ENCODE data around the gene OR4N2. TPM values are rescaled to one million over a fixed set of nuclear protein-coding genes. Genes with fewer than 3 reads are reported as not detected.
A peak's percentile ranks its signal among the peaks of the same experiment; 100 is the strongest.
"Not testable (repeated sequence)": the region's sequence is repeated elsewhere in the genome, so short reads cannot be mapped to it uniquely, and the experiment has no call there.

OR4N2 gene, protein sequence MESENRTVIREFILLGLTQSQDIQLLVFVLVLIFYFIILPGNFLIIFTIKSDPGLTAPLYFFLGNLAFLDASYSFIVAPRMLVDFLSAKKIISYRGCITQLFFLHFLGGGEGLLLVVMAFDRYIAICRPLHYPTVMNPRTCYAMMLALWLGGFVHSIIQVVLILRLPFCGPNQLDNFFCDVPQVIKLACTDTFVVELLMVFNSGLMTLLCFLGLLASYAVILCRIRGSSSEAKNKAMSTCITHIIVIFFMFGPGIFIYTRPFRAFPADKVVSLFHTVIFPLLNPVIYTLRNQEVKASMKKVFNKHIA
- total RNA-seq = not detected in 2 replicates

DNA sequence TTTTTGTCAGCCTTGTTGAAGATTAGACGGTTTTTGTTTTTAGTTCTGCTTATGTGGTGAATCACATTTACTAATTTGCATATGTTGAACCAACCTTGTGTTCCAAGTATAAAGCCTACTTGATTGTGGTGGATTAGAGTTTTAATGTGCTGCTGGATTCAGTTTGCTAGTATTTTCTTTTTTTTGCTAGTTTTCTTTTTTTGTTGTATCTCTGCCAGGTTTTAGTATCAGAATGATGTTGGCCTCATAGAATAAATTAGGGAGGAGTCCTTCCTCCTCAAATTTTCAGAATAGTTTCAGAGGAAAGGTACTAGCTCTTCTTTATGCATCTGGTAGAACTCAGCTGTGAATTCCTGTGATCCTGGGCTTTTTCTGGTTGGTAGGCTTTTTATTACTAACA lies at the start of gene OR4N2:
Gene OR4N2, plus strand, starts transcription at position 301 of the 400 bp plus-strand sequence. CDS start 23,679 bp downstream, outside the sequence.
- not testable (repeated sequence) for DNase-seq (ENCODE audit: low read depth); FAIRE-seq; H3K36me3 ChIP-seq (ENCODE audit: control insufficient read depth, insufficient read depth, low read length); H3K27me3 ChIP-seq (ENCODE audit: control insufficient read depth, insufficient read depth, low read length); H3K4me3 ChIP-seq (ENCODE audit: low read depth, low read length)

DNA sequence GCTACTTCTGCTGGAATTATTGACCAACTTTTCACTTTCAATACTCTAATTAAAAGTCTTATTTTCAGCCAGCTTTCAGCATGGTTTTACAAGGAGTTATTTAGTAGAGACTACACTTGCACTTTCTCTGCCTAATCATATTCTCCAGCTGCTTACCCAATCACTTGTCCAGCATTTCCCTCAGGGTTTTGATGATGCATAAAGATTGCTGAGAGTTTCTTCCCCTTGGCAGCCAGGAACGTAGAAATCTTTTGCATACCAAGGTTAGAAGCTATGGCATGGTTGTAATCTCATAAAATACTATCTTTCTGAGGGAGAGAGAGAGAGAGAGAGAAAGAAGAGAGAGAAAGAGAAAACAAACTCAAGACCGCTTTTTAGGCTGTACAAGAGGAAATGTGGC lies 49.4 kb upstream of the OR4N2 start:
- DNase-seq (ENCODE audit: low read depth) = no peak
- Histone ChIP-seq H3K4me3 (ENCODE audit: low read depth, low read length) (no peak overlapping the region), H3K36me3 (ENCODE audit: control insufficient read depth, insufficient read depth, low read length) (no peaks in the 10 kb centered on the region), H3K27me3 (ENCODE audit: control insufficient read depth, insufficient read depth, low read length) (no peaks in the 10 kb centered on the region)
- TF ChIP-seq, protein P1, sequence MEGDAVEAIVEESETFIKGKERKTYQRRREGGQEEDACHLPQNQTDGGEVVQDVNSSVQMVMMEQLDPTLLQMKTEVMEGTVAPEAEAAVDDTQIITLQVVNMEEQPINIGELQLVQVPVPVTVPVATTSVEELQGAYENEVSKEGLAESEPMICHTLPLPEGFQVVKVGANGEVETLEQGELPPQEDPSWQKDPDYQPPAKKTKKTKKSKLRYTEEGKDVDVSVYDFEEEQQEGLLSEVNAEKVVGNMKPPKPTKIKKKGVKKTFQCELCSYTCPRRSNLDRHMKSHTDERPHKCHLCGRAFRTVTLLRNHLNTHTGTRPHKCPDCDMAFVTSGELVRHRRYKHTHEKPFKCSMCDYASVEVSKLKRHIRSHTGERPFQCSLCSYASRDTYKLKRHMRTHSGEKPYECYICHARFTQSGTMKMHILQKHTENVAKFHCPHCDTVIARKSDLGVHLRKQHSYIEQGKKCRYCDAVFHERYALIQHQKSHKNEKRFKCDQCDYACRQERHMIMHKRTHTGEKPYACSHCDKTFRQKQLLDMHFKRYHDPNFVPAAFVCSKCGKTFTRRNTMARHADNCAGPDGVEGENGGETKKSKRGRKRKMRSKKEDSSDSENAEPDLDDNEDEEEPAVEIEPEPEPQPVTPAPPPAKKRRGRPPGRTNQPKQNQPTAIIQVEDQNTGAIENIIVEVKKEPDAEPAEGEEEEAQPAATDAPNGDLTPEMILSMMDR (IDR thresholded peaks at IDR 0.05; ENCODE audit: insufficient read depth, low read length, severe bottlenecking) = no peak
- no peak for FAIRE-seq

DNA sequence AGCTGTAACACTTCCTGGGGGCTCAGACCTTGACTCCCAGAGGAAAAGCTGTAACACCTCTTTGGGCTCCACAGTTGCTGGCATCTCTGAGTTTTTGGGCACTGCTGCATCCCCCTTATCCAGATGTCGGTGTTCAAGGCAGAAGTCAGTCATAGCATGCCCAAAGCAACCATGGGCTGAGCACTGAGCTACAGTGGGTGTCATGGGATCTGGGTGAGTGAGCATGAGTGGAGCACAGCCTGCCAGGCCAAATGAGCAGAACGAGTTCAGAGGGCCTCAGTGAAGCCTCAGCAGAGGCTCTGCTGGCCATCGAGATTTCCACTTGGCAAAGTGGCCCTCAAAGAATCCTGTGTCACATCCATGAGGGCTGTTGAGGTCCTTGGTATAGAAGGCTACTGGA lies 32.1 kb upstream of the OR4N2 start:
- not testable (repeated sequence) for H3K36me3 ChIP-seq (ENCODE audit: control insufficient read depth, insufficient read depth, low read length); DNase-seq (ENCODE audit: low read depth); H3K27me3 ChIP-seq (ENCODE audit: control insufficient read depth, insufficient read depth, low read length); H3K4me3 ChIP-seq (ENCODE audit: low read depth, low read length)
- peak; percentile 96 for FAIRE-seq

DNA sequence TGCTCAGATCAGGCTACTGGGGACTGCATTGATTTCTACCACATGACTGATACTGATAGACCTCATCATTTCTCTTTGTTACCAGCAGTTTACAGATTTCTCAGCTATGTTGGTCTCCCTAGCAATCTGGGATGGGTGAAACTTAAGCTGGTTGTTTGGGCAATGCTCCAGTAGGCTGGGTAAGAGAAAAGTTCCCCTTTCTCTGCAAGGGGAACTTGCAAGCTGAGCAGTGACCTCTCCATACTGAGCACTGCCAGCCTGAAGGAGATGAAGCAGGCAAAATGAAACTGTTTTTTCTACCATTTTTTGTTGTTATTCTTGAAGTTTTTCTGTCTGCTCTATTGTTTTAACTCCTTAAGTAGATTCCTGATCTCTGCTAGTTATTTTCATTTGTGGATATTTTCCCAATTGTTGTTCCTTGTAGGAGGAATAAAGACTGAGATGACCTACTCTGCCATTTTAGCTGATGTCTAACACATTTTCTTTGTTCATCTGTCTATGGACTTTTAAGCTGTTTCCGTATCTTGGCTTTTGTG lies 31.6 kb upstream of the OR4N2 start:
- Histone ChIP-seq H3K27me3 (ENCODE audit: control insufficient read depth, insufficient read depth, low read length) (no peaks in the 10 kb centered on the region), H3K36me3 (ENCODE audit: control insufficient read depth, insufficient read depth, low read length) (no peaks in the 10 kb centered on the region), H3K4me3 (ENCODE audit: low read depth, low read length) (no peak overlapping the region)
- TF ChIP-seq, protein P1 (IDR thresholded peaks at IDR 0.05; ENCODE audit: insufficient read depth, low read length, severe bottlenecking) = no peak
- DNase-seq (ENCODE audit: low read depth) (no peak), FAIRE-seq (no peak)

DNA sequence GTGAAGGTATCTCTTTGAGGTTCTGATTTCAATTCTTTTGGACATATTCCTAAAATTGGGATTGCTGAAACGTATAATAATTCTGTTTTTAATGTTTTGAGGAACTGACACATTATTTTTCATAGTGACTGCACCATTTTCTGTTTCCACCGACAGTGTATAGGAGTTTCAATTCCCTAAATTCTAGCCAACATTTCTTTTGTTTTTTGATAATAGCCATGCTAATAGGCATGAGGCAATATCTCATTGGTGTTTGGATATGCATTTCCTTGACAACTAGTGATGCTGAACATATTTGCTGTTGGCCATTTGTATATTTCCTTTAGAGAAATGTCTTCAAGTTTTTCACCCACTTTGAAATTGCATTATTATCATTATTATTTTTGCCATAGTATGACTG lies 31.1 kb upstream of the OR4N2 start:
- H3K36me3 ChIP-seq (ENCODE audit: control insufficient read depth, insufficient read depth, low read length); DNase-seq (ENCODE audit: low read depth); H3K27me3 ChIP-seq (ENCODE audit: control insufficient read depth, insufficient read depth, low read length); H3K4me3 ChIP-seq (ENCODE audit: low read depth, low read length): not testable (repeated sequence)
- peak; percentile 13 for FAIRE-seq

DNA sequence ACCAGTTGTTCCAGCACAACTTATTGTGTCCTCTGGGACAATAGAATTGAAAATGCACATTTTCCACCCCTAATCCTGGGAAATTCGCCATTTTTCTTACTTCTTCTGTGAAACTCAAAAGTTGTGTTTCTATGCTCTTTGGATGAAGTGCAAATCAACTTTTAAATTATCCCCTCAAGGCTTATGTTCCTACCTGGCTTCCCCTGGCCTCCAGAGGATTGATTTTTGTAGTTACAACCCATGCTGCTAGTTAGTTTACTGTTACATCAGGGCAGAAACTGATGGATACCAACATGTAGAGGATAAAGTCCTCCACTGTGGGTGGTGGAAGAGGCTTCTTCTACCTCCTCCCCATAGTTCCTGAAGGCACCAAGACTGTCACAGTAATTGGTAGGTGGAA lies 30.4 kb upstream of the OR4N2 start, which contains the start of gene OR4M1:
Gene OR4M1, plus strand, starts transcription at position 301 of the 400 bp plus-strand sequence. CDS start 6,819 bp downstream, outside the sequence.
- H3K4me3 ChIP-seq (ENCODE audit: low read depth, low read length); FAIRE-seq; H3K36me3 ChIP-seq (ENCODE audit: control insufficient read depth, insufficient read depth, low read length); H3K27me3 ChIP-seq (ENCODE audit: control insufficient read depth, insufficient read depth, low read length); DNase-seq (ENCODE audit: low read depth): not testable (repeated sequence)

DNA sequence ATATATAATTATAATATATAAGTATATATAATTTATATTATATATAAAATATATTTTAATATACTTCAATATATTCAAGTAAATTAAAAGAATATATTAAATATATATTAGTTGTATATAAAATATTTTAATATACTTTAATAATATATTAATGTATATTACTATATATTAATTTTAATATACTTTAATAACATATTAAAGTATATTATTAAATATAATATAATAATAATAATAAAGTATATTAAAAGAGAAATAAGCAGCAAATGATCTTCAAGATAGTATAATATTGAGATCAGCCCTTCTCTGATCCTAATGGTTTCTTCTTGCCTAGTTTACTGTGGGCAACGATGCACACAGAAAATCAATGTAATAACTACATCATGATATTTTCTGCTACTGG lies 28.0 kb upstream of the OR4N2 start:
- FAIRE-seq (no peak), DNase-seq (ENCODE audit: low read depth) (no peak)
- Histone ChIP-seq H3K36me3 (ENCODE audit: control insufficient read depth, insufficient read depth, low read length) (no peaks in the 10 kb centered on the region), H3K27me3 (ENCODE audit: control insufficient read depth, insufficient read depth, low read length) (no peaks in the 10 kb centered on the region), H3K4me3 (ENCODE audit: low read depth, low read length) (no peak overlapping the region)
- TF ChIP-seq, protein P1 (IDR thresholded peaks at IDR 0.05; ENCODE audit: insufficient read depth, low read length, severe bottlenecking) = no peak

DNA sequence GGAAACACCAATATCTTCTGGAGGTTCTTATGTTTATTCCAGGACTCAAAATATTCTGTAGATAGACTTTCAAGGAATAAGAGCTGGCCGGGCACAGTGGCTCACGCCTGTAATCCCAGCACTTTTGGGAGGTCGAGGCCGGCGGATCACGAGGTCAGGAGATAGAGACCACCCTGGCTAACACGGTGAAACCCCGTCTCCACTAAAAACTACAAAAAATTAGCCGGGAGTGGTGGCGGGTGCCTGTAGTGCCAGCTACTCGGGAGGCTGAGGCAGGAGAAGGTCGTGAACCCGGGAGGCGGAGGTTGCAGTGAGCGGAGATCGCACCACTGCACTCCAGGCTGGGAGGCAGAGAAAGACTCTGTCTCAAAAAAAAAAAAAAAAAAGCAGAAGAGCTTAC lies 17.7 kb upstream of the OR4N2 start:
- not testable (repeated sequence) for H3K4me3 ChIP-seq (ENCODE audit: low read depth, low read length); H3K36me3 ChIP-seq (ENCODE audit: control insufficient read depth, insufficient read depth, low read length); FAIRE-seq; DNase-seq (ENCODE audit: low read depth); H3K27me3 ChIP-seq (ENCODE audit: control insufficient read depth, insufficient read depth, low read length)

DNA sequence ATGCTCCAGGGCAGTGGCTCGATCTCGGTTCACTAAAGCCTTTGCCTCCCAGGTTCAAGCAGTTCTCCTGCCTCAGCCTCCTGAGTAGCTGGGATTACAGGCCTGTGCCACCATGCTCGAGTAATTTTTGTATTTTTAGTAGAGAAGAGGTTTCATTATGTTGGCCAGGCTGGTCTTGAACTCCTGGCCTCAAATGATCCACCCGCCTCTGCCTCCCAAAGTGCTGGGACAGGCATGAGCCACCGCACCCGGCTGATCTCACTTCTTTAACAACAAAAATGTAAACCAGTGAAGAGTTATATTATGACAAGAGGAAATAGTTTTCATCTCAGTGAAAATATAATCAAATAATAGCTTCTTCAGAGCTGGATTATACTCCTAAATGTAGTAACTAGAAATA lies 16.3 kb upstream of the OR4N2 start:
- not testable (repeated sequence) for H3K36me3 ChIP-seq (ENCODE audit: control insufficient read depth, insufficient read depth, low read length); FAIRE-seq; DNase-seq (ENCODE audit: low read depth); H3K4me3 ChIP-seq (ENCODE audit: low read depth, low read length); H3K27me3 ChIP-seq (ENCODE audit: control insufficient read depth, insufficient read depth, low read length)

DNA sequence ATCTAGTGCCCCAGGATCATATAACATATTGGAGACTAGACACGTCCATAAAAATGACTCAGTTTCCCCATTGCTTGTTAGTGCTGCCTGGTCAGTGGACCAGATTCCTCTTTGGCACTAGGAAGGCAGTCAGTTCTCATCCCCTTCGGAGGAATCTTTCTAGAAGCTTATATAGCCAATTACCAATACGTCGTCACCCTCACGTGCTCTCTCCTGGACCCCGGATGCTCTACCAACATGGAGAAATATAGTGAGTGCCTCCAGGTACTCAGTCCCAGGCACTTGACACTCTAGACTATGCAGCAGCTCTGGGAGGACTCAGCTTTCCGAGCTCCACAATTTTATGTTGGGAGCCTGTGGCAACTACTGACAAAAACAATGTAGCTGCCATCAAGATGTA lies 15.4 kb upstream of the OR4N2 start:
- not testable (repeated sequence) for DNase-seq (ENCODE audit: low read depth); H3K27me3 ChIP-seq (ENCODE audit: control insufficient read depth, insufficient read depth, low read length); H3K36me3 ChIP-seq (ENCODE audit: control insufficient read depth, insufficient read depth, low read length); H3K4me3 ChIP-seq (ENCODE audit: low read depth, low read length)
- peak; percentile 95 for FAIRE-seq

DNA sequence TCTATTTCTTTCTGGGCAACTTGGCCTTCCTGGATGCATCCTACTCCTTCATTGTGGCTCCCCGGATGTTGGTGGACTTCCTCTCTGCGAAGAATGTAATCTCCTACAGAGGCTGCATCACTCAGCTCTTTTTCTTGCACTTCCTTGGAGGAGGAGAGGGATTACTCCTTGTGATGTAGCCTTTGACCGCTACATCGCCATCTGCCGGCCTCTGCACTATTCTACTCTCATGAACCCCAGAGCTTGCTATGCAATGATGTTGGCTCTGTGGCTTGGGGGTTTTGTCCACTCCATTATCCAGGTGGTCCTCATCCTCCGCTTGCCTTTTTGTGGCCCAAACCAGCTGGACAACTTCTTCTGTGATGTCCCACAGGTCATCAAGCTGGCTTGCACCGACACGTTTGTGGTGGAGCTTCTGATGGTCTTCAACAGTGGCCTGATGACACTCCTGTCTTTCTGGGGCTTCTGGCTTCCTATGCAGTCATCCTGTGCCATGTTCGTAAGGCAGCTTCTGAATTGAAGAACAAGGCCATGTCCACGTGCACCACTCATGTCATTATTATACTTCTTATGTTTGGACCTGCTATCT lies 7.0 kb upstream of the OR4N2 start:
- not testable (repeated sequence) for H3K4me3 ChIP-seq (ENCODE audit: low read depth, low read length); DNase-seq (ENCODE audit: low read depth); FAIRE-seq; H3K27me3 ChIP-seq (ENCODE audit: control insufficient read depth, insufficient read depth, low read length); H3K36me3 ChIP-seq (ENCODE audit: control insufficient read depth, insufficient read depth, low read length)

All from bronchial epithelial cell (primary cell).